ENCODE results near the gene LRRC9. TPM values are rescaled to one million over a fixed set of nuclear protein-coding genes. Genes with fewer than 3 reads are reported as not detected.

LRRC9 gene
- total and polyA plus RNA-seq, 2 donors (not counting 3 experiments of a cell fraction or from before 2014, with no cell fraction given), result not detected

DNA sequence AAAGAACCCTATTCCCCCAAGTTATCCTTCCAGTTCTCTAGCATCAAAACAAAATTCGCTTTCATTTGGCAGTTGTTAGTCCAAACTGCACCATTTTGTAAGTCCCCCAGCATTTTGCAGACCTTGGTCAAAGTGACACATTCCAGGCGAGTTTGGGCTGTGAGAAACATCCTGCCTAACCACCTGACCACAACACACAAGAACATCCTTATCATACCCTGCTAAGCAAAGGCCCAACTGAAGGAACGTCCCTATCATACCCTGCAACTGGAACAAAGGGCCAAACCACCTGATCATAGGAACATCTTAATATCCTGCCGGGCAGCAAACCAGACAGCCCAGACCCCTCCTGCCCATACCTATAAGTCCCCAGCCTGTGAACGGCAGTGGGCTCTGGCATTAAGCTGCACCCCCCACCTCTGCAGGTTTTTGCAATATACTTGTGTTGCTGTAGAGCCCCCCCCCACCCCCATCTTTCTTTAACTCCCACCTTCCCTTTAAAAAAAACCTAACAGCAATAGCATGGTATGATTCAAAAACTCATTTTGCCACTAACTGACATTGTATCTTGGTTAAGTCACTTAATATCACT lies 174.5 kb downstream of the LRRC9 start:
- peaks cover 1% of the 10 kb centered on the region for H4K20me1 ChIP-seq (replicated peaks; ENCODE audit: control insufficient read depth, extremely low read depth, insufficient read depth, low read length)
- H3K9me3 ChIP-seq (replicated peaks; ENCODE audit: control insufficient read depth, insufficient read depth, low read length), result no peaks in the 10 kb centered on the region
- H3K9me1 ChIP-seq (replicated peaks; ENCODE audit: control insufficient read depth, extremely low read depth, insufficient read depth, low read length), result no peaks in the 10 kb centered on the region
- peak overlapping the region in 1 of 3 experiments; percentile 86 for H3K4me3 ChIP-seq (replicated peaks in 1 of 3; ENCODE audit: insufficient read depth in 1 of 3, low read depth in 1 of 3, low read length in 3 of 3)
- CTCF ChIA-PET, result no interaction called here
- H3K79me2 ChIP-seq (ENCODE audit: control insufficient read depth, insufficient read depth, low read length), result peaks cover 69% of the 10 kb centered on the region
- FAIRE-seq, result peak; percentile 33
- peak overlapping the region; percentile 93 for H3K27ac ChIP-seq (ENCODE audit: insufficient read depth, low read depth, low read length)
- DNase-seq (ENCODE audit: low read depth, low spot score), result peak; percentile 16
- dilution Hi-C loops (cut with MboI; ENCODE audit: extremely low pct_ligation_motif_present, low sequenced_read_pairs), result no loop called here
- no peak overlapping the region for H2AFZ ChIP-seq (ENCODE audit: low read depth, low read length)
- no peaks in the 10 kb centered on the region for H3K27me3 ChIP-seq (ENCODE audit: control insufficient read depth in 2 of 2, insufficient read depth in 2 of 2, low read length in 2 of 2)
- peak overlapping the region; percentile 97 for H3K4me2 ChIP-seq (ENCODE audit: insufficient read depth, low read length)
- POLR2A ChIA-PET, result no interaction called here
- intact Hi-C loops (cut with micrococcal nuclease), result loop anchor here (5.0 kb wide), 3 partner anchors 58 to 612 kb away; partner anchors contain the start of genes JKAMP and L3HYPDH
- H3K9ac ChIP-seq (replicated peaks; ENCODE audit: extremely low read depth, insufficient read depth, low read length), result no peak overlapping the region
- TF ChIP-seq, protein P1, sequence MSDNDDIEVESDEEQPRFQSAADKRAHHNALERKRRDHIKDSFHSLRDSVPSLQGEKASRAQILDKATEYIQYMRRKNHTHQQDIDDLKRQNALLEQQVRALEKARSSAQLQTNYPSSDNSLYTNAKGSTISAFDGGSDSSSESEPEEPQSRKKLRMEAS (IDR thresholded peaks at IDR 0.05; ENCODE audit: insufficient read depth, insufficient read length), result no peak
- no peak for TF ChIP-seq FOS (IDR thresholded peaks at IDR 0.05; ENCODE audit: borderline replicate concordance, insufficient read depth, low read length)
- TF ChIP-seq MYC (IDR thresholded peaks at IDR 0.05; ENCODE audit: low read depth, low read length), result no peak
- TF ChIP-seq, protein P2, sequence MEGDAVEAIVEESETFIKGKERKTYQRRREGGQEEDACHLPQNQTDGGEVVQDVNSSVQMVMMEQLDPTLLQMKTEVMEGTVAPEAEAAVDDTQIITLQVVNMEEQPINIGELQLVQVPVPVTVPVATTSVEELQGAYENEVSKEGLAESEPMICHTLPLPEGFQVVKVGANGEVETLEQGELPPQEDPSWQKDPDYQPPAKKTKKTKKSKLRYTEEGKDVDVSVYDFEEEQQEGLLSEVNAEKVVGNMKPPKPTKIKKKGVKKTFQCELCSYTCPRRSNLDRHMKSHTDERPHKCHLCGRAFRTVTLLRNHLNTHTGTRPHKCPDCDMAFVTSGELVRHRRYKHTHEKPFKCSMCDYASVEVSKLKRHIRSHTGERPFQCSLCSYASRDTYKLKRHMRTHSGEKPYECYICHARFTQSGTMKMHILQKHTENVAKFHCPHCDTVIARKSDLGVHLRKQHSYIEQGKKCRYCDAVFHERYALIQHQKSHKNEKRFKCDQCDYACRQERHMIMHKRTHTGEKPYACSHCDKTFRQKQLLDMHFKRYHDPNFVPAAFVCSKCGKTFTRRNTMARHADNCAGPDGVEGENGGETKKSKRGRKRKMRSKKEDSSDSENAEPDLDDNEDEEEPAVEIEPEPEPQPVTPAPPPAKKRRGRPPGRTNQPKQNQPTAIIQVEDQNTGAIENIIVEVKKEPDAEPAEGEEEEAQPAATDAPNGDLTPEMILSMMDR (IDR thresholded peaks at IDR 0.05; ENCODE audit: extremely low read depth in 1 of 2, insufficient read depth in 1 of 2, low read depth in 1 of 2, low read length in 2 of 2), result no peak
- no peak for TF ChIP-seq EZH2 (IDR thresholded peaks at IDR 0.05; ENCODE audit: borderline replicate concordance, low read depth, low read length, severe bottlenecking)
- TF ChIP-seq POLR2A (IDR thresholded peaks at IDR 0.05; ENCODE audit: low read depth, low read length), result no peak
- no peak for TF ChIP-seq POLR2AphosphoS5 (IDR thresholded peaks at IDR 0.05; ENCODE audit: insufficient read depth, low read depth, low read length)
- TF ChIP-seq JUN (IDR thresholded peaks at IDR 0.05; ENCODE audit: borderline replicate concordance, insufficient read depth, insufficient read length, low read depth), result no peak
- TF ChIP-seq GATA2 (IDR thresholded peaks at IDR 0.05; ENCODE audit: insufficient read depth, insufficient read length, low read depth, low read length), result no peak
- peaks cover 25% of the 10 kb centered on the region for H3K4me1 ChIP-seq (ENCODE audit: control insufficient read depth, extremely low read depth, insufficient read depth, low read length)
- BruUV-seq (replicated peaks), result no TSS peak
- H3K36me3 ChIP-seq (ENCODE audit: control insufficient read depth in 2 of 2, extremely low read depth in 1 of 2, insufficient read depth in 2 of 2, low read length in 2 of 2), result peaks cover 0 to 5% of the 10 kb centered on the region in 2 experiments
